GM19467 (cell line): ENCODE results near the gene TALDO1.

ENCODE experiments used
- ATAC-seq: cut with Tn5 transposase; IDR thresholded peaks from one replicate; pipeline ENCODE4 v1.9.1; 2021; ENCODE audit warnings: mild to moderate bottlenecking, moderate library complexity; ENCODE audit not compliant: unreplicated experiment

TALDO1 gene

DNA sequence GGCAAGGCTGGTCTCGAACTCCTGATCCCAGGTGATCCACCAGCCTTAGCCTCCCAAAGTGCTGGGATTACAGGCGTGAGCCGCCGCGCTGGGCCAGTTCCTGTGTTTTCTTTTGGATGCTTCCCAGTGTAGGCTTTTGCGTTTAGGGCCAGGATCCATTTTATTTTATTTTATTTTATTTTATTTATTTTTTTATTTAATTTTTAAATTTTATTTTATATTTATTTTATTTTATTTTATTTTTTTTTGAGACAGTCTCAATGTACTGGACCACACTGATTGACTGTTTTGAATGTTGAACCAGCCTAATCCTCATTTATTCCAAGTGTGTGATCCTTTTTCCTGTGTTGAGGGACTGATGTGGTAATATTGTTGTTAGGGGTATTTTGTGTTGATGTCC, 32.8 kb upstream of the TALDO1 start:
- ATAC-seq = no peak

GRCh38 chr11:719214-720016, 27.8 kb upstream of the TALDO1 start:
- no peak for ATAC-seq

DNA sequence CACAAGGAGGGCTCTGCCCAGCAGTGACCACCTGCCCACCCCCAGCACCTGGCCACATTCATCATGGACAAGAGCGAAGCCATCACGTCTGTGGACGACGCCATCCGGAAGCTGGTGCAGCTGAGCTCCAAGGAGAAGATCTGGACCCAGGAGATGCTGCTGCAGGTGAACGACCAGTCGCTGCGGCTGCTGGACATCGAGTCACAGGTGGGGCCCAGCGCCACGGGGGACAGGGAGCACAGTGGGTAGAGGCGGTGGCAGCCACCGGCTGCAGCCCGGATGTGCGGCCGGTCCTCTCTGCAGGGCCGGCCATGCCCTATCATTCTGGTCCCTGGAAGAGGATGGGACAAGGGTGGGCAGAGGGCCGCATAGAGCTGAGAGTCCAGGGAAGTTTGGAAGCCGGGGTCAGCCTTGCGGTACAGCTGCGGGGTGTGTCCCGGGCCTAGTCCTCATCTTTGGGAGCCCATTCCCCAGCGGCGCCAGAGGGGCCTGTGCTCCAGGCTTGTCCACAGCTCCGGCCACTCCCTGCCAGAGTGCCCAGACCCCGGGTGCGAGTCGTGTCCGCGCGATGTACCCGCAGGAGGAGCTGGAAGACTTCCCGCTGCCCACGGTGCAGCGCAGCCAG, 27.1 kb upstream of the TALDO1 start:
- no peak for ATAC-seq

DNA sequence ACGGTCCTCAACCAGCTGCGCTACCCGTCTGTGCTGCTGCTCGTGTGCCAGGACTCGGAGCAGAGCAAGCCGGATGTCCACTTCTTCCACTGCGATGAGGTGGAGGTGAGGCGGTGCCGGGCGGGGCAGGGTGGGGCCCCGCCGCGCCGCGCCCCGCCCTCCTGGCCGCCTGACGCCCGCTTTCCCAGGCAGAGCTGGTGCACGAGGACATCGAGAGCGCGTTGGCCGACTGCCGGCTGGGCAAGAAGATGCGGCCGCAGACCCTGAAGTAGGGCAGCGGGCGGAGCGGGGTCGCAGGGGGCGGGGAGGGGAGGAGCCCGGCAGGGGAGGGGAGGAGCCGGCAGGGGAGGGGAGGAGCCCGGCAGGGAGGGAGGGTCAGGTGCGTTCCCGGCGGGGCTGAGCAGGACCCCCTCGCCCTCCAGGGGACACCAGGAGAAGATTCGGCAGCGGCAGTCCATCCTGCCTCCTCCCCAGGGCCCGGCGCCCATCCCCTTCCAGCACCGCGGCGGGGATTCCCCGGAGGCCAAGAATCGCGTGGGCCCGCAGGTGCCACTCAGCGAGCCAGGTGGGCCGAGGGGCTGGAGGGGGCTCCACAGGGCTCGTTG, 26.5 kb upstream of the TALDO1 start:
- ATAC-seq = no peak

DNA sequence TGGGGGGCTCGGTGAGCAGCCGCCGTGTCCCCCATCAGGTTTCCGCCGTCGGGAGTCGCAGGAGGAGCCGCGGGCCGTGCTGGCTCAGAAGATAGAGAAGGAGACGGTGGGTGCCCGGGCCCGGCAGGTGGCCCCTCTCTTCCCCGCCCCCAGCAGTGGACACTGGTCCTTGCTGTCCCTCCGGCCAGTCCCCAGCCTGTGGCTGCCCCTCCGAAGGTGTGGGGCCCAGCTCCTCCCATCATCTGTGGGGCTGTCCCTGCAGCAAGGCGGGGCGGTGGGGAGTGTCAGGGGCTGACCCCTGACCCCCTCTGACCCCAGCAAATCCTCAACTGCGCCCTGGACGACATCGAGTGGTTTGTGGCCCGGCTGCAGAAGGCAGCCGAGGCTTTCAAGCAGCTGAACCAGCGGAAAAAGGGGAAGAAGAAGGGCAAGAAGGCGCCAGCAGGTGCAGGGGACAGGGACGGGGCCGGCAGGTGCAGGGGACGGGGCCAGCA, 26.0 kb upstream of the TALDO1 start:
- ATAC-seq = no peak

GRCh38 chr11:721741-722345, 25.4 kb upstream of the TALDO1 start:
- ATAC-seq = no peak

GRCh38 chr11:722346-722811, 24.9 kb upstream of the TALDO1 start:
- no peak for ATAC-seq

DNA sequence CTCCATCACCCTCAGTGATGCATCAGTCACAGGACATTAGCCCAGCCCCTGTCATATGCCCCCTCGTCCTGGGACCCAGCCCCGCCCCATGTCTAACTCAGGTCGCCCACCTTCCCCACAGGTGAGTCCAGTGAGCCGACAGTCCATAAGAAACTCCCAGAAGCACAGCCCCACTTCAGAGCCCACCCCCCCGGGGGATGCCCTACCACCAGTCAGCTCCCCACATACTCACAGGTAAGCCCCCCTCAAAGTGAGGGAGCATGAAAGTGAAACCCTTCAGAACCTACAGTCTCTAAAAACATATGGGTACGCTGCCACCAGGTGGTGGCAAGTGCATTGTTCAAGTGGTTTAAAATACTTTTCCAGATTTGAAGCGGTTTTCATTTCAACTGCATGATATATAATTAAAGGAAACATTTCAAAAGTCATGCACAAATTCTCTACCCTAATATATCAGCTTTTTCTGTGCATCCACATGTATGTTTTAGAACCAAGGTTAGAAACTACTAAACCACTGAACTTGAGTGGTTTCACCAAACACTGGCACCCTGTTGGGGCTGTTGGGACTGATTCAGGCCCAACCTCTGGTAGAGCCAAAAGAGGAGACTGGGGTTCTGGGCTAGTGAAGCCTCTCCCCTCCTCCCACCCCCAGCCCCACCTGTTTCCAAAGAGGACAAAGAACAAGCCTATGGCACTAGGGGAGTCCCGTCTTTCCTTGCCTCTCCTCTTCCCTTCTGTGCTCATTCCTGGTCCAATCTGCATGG, 24.0 kb upstream of the TALDO1 start:
- ATAC-seq = no peak

GRCh38 chr11:724049-724777, 23.1 kb upstream of the TALDO1 start:
- no peak for ATAC-seq

GRCh38 chr11:724778-725386, 22.4 kb upstream of the TALDO1 start:
- no peak for ATAC-seq

DNA sequence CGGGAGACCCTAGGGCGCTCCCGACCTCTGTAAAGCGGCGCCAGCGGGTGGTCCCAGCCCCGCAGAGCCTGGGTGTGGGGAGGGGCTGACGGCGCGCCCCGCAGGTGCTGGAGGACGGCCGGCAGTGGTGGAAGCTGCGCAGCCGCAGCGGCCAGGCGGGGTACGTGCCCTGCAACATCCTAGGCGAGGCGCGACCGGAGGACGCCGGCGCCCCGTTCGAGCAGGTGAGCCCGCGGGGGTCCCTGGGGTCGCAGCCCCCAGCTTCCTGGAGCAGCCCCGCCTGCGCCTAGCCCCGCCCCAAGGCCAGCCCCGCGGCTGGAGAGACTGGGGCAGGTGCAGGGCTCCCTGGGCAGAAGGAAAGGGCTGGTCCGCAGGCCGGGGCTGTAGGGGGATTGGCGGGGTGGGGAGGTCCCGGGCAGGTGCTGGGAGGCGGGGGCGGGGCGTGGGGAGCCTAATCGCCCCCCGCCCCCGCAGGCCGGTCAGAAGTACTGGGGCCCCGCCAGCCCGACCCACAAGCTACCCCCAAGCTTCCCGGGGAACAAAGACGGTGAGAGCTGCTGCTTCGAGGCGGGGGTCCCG, 21.6 kb upstream of the TALDO1 start:
- ATAC-seq = no peak

DNA sequence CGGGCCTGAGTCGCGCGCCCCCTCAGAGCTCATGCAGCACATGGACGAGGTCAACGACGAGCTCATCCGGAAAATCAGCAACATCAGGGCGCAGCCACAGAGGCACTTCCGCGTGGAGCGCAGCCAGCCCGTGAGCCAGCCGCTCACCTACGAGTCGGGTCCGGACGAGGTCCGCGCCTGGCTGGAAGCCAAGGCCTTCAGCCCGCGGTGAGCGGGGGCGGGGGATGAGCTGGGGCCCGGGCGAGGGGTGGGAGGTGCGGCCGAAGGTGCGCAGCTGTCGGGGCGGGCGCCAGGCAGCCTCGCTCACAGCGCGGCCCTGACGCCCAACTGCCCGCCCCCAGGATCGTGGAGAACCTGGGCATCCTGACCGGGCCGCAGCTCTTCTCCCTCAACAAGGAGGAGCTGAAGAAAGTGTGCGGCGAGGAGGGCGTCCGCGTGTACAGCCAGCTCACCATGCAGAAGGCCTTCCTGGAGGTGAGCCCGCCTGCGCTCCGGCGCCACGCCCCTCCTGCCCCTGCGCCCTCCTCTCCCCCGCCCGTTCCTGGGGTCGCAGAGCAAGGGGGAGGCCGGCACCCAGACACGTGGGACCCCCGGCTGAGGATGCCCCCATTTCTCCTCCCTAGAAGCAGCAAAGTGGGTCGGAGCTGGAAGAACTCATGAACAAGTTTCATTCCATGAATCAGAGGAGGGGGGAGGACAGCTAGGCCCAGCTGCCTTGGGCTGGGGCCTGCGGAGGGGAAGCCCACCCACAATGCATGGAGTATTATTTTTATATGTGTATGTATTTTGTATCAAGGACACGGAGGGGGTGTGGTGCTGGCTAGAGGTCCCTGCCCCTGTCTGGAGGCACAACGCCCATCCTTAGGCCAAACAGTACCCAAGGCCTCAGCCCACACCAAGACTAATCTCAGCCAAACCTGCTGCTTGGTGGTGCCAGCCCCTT, 20.7 kb upstream of the TALDO1 start:
- no peak for ATAC-seq

DNA sequence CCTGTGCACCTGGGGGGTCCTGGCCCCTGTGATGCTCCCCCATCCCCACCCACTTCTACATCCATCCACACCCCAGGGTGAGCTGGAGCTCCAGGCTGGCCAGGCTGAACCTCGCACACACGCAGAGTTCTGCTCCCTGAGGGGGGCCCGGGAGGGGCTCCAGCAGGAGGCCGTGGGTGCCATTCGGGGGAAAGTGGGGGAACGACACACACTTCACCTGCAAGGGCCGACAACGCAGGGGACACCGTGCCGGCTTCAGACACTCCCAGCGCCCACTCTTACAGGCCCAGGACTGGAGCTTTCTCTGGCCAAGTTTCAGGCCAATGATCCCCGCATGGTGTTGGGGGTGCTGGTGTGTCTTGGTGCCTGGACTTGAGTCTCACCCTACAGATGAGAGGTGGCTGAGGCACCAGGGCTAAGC, 20.0 kb upstream of the TALDO1 start:
- no peak for ATAC-seq

DNA sequence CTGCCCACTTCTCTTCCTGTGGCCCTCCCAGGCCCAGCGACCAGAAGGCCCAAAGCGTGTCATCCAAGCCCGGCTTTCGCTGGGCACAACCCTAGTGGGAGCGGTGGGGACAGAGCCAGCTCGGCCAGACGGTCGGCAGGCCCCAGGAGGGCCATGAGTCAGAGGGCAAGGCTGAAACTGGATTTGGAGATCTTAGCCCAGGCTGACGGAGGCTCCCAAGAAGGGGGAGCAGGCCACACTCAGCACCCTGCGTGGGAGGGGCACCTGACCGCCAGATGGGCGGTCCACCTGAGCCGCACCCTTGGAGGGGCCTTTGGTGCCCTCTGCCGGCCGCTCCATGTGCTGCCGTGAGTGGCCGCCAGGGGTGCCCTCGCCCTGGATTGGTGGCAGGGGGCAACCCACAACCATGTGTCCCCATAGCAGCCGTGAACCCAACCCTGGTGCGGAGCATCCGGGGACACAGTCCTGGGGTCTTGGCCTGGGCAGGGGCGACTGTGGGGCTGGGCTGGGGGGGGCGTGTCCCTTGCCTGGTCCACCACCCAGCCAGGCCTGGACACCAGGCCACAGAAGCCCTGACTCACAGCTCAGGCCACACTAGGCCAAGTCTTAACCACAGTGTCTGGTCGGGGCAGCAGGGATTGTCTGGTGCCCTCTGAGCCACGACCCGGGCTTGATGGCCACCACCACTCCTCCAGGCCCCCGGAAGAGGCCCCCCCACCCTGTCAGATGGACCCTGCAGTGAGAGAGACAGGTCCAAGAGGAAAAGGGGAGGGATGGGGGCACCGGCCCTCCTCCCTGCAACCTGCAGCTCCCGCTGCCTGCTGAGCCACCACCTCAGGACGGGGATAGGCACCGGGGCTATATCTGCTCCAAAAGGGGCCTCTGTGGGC, 19.2 kb upstream of the TALDO1 start:
- no peak for ATAC-seq

GRCh38 chr11:728901-729491, 18.3 kb upstream of the TALDO1 start:
- ATAC-seq = no peak

- ATAC-seq = no peak
Observed at GRCh38 chr11:729492-730074, 17.7 kb upstream of the TALDO1 start.
